ENCODE measurements around the gene RABEP2.
"Not testable (repeated sequence)": the region's sequence is repeated elsewhere in the genome, so short reads cannot be mapped to it uniquely, and the experiment has no call there.

RABEP2 gene

GRCh38 chr16:28879841-28880588 is 45.0 kb downstream of the RABEP2 start:
- FAIRE-seq = peak; percentile 63
- DNase-seq (ENCODE audit: low spot score) = peak; percentile 95

GRCh38 chr16:28879261-28879840 is 45.7 kb downstream of the RABEP2 start:
- no peak for FAIRE-seq
- no peak for DNase-seq (ENCODE audit: low spot score)

GRCh38 chr16:28878083-28878926 is 46.7 kb downstream of the RABEP2 start, which contains the start of gene ATP2A1:
Gene ATP2A1, plus strand, starts transcription at chr16:28878488. Its CDS starts 184 bp downstream, at chr16:28878672.
- FAIRE-seq (no peak), DNase-seq (ENCODE audit: low spot score) (no peak)

GRCh38 chr16:28877655-28878000 is 47.4 kb downstream of the RABEP2 start:
- DNase-seq (ENCODE audit: low spot score) (no peak), FAIRE-seq (no peak)

DNA sequence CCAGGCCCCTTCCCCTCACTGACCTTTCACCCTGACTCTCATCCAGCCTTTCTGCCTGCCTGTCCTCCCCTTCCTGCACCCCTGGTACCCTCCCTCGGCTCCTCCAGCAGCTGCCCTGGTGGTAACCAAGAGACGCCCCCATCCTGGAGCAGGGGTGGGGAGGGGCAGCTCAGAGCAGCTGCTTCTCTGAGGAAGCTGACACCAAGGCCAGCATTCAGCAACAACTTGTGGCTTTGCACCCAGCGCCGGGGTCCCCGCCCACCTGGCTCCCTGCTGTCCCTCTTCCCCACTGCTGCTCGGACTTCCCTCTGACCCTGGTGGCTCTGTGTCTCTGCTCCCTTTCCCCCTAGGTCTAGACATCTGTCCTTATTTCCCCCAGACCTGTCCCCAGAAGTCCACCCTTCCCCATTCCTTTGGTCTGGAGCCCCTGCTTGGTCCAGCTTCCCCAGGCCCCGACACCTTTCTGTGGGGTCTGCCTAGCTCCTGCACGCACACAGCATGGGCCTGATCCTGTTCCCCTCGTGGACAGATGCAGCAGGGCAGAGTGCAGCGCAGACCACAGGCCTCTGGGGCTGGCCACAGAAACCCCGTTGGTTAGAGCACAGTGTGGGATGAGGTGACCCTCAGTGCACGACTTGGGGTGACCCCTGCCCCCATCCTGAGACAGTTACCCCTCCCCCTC is 47.9 kb downstream of the RABEP2 start:
- DNase-seq (ENCODE audit: low spot score) (no peak), FAIRE-seq (no peak)

- no peak for DNase-seq (ENCODE audit: low spot score)
- FAIRE-seq = no peak
Observed at GRCh38 chr16:28876019-28876659, 48.9 kb downstream of the RABEP2 start.

DNA sequence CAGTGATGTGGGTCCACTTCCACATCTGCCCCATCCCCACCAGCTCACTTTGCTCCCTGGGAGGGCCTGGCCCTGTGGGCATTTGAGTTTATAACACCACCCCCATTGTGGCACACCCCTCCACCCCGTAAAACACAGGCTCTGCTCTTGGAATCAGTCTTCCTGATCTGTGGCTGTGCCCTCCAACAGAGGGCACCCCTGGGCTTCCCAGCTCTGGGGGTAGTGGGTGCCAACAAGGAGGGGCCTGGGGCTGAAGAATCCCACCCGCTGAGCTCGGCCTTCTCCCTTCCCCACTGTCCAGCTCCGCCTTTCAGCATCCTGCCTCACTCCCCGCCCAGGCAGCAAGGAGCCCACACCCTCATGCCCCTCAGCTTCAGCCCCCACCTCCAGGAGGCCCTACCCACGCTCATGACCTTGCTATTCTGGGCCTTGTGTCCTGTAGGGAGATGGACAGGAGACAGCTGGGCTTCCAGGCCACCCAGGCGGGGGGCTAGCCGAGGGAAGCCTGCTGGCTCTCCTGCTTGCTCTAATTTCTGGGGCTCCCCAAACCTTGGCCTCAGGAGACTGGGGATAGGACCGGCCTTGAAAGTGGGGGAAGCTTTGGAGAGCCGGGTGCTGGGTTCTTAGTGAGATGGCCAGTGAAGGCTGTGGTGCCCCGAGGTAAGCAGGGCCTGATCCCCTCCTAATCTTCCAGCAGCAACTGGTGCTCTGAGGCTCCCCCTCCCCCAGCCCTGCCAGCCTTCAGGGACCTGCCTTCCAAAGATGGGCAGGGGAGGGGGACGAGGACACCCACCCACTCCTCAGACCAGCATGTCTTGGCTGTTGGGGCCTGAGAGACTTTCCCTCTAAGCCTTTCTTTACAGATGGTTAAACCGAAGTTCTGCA is 49.7 kb downstream of the RABEP2 start:
- DNase-seq (ENCODE audit: low spot score) = no peak
- FAIRE-seq = no peak

DNA sequence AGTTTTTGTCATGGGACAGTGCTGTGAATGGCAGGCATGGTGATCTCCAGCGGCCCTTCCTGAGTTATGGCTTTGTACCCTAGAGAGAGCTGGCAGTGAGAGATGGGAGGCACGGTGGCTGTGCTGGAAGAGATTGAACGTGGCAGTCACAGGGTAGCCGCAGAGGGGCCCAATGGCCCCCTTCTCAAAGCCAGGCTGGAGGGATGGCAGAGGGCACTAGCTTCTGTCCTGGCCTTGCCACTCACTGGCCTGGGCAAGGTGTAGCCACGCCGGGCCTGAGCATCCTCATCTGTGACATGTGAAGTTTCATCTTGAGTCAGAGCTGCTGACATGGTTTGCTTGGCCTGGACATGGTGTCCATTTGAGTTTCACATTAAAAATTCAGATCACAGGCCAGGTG is 50.6 kb downstream of the RABEP2 start:
- no peak for FAIRE-seq
- DNase-seq (ENCODE audit: low spot score) = no peak

DNA sequence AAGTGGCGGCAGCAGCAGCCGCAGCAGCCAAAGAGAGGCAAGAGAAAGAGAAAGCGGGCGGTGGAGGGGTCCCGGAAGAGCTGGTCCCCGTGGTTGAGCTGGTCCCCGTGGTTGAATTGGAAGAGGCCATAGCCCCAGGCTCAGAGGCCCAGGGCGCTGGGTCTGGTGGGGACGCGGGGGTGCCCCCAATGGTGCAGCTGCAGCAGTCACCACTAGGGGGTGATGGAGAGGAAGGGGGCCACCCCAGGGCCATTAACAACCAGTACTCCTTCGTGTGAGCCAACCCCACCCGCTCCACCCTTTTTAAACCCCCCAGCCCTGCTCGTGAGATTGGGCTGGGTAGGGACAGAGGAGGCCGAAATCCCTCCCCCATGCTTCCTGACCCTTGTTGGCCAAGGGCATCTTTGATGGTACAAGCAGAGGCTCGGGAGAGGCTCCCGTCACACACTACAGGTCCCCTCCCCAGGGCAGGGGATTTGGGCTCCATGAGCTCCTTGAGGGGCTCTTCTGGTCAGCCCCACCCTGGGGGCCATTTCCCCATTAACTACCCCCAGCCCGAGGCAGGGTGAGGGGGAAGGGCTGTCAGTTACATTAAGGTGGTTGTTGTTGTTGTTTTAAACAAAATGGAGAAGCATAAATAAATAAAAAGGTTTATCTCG is 51.4 kb downstream of the RABEP2 start:
- DNase-seq (ENCODE audit: low spot score) = peak; percentile 51

GRCh38 chr16:28872952-28873351 is 52.1 kb downstream of the RABEP2 start:
- FAIRE-seq (no peak), DNase-seq (ENCODE audit: low spot score) (no peak)

More for the DNA sequence above, 51.4 kb downstream of the RABEP2 start:
- no peak for FAIRE-seq

- FAIRE-seq (no peak), DNase-seq (ENCODE audit: low spot score) (no peak)
Observed at GRCh38 chr16:28869201-28869600, 55.8 kb downstream of the RABEP2 start.

DNA sequence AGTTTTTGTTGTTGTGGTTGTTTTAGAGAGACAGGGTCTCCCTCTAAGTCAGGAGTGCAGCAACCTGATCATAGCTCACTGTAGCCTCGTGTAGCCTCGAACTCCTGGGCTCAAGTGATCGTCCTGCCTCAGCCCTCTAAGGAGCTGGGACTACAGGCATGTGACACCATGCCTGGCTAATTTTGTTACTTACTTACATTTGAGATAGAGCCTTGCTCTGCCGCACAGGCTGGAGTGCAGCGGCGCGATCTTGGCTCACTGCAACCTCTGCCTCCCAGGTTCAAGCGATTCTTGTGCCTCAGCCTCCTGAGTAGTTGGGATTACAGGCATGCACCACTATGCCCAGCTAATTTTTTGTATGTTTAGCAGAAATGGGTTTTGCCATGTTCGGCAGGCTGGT is 57.4 kb downstream of the RABEP2 start:
- FAIRE-seq; DNase-seq (ENCODE audit: low spot score): not testable (repeated sequence)

GRCh38 chr16:28867241-28867640 is 57.8 kb downstream of the RABEP2 start:
- FAIRE-seq (no peak), DNase-seq (ENCODE audit: low spot score) (no peak)

- FAIRE-seq (no peak), DNase-seq (ENCODE audit: low spot score) (no peak)
Observed at GRCh38 chr16:28866454-28866804, 58.6 kb downstream of the RABEP2 start.

GRCh38 chr16:28865722-28866453 is 59.1 kb downstream of the RABEP2 start:
- FAIRE-seq = no peak
- DNase-seq (ENCODE audit: low spot score) = no peak

- DNase-seq (ENCODE audit: low spot score) (no peak), FAIRE-seq (no peak)
Observed at GRCh38 chr16:28865001-28865688, 59.9 kb downstream of the RABEP2 start.

DNA sequence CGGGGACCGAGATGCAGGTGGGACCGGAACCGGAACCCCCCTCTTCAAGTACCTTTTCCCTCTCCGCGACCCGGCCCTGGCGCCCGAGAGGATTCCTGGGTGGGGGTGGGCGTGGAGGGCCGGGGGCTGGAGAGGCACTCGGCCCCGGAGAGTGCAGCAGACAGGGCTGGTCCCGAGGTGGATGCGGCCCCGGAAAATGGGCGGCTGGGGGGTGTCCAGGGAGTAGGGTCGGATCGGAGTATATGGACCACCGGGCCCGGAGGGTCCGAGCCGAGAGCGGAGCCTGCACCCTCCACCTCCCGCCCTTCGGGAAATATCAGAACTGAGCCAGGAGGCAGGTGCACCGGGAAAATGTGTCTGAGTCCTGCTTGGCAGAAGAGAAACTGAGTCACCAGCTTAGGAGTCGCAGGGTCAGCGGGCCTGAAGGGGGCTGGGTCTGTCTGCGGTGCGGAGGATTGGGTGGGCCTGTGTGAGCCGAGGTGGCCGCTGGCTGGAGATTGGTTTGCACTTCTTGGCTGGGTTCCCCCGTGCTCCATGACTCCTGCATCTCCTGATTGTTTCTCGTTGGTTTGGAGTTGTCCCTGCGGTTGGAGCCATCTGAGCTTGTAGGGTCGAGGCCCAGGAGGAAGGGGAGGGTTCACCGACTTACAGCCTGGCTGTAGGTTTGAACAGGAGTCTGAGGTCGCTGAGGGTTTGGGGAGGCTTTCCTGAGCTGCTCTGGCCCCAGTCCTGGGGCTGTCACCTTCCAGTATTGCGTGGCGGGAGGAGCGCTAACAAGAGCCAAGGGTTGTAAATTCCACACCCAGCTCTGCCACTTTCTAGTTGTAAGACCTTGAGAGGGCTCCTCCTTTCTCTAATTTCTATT is 60.9 kb downstream of the RABEP2 start:
- no peak for FAIRE-seq
- no peak for DNase-seq (ENCODE audit: low spot score)

All from urothelium cell line (cell line).